Type B pancreatic cell (in vitro differentiated cells): ENCODE measurements around the gene CLDN20. TPM values are rescaled to one million over a fixed set of nuclear protein-coding genes. Genes with fewer than 3 reads are reported as not detected.
"Not testable (repeated sequence)": the region's sequence is repeated elsewhere in the genome, so short reads cannot be mapped to it uniquely, and the experiment has no call there.

ENCODE experiments used
- DNase-seq: peaks from one replicate; pipeline ENCODE4 v3.0.0; 2021; ENCODE audit warnings: mixed read lengths; ENCODE audit not compliant: unreplicated experiment; ENCODE audit errors: extremely low spot score
- H3K27ac Mint-ChIP-seq: 2 replicates; pipeline ENCODE4 v1.8.0; 2021; ENCODE audit warnings: mild to moderate bottlenecking, mixed read lengths
- H3K27me3 Mint-ChIP-seq: 2 replicates; pipeline ENCODE4 v1.8.0; 2021; ENCODE audit warnings: mixed read lengths
- H3K36me3 Mint-ChIP-seq: 2 replicates; pipeline ENCODE4 v1.8.0; 2021; ENCODE audit warnings: mixed read lengths
- H3K4me1 Mint-ChIP-seq: one replicate; pipeline ENCODE4 v1.8.0; 2021; ENCODE audit warnings: mixed read lengths; ENCODE audit not compliant: unreplicated experiment
- H3K4me3 Mint-ChIP-seq: 2 replicates; pipeline ENCODE4 v1.8.0; 2021; ENCODE audit warnings: mild to moderate bottlenecking, mixed read lengths
- H3K9me3 Mint-ChIP-seq: 2 replicates; pipeline ENCODE4 v1.8.0; 2021; ENCODE audit warnings: mixed read lengths
- long read RNA-seq: library from polyadenylated mRNA; unstranded; transcript quantifications from one replicate; pipeline ENCODE4 v2.0.0, GENCODE V29; 2020
- total RNA-seq: library from RNA; stranded (reverse); gene quantifications from 2 replicates; pipeline ENCODE4 v1.2.1, GENCODE V29; 2021; ENCODE audit warnings: low replicate concordance
- TF ChIP-seq, protein P1 (sequence below): fragments of 200-600 bp; sonication (generic); conservative IDR thresholded peaks from 2 replicates; pipeline ENCODE4 v1.5.0; 2021; ENCODE audit warnings: antibody characterized with exemption, mild to moderate bottlenecking

CLDN20 gene
- total RNA-seq: not detected in 2 replicates
- long read RNA-seq, partial matches to known transcripts: 0 of 1 reads
- long read RNA-seq, other reads (novel, unspliced or antisense): 1 of 1 reads

GRCh38 chr6:155263373-155264063, at the start of gene CLDN20:
TSS of gene CLDN20 (plus strand) at chr6:155264013. CDS start at chr6:155275720, 11,707 bp downstream.
- H3K27ac Mint-ChIP-seq: no peak within 1 kb of the TSS
- no peaks in the 10 kb centered on the region for H3K9me3 Mint-ChIP-seq
- H3K36me3 Mint-ChIP-seq: peaks cover 39% of the 10 kb centered on the region
- DNase-seq: no peak
- peaks cover 15% of the 10 kb centered on the region for H3K4me1 Mint-ChIP-seq
- no peak within 1 kb of the TSS for H3K4me3 Mint-ChIP-seq
- TF ChIP-seq, protein P1, sequence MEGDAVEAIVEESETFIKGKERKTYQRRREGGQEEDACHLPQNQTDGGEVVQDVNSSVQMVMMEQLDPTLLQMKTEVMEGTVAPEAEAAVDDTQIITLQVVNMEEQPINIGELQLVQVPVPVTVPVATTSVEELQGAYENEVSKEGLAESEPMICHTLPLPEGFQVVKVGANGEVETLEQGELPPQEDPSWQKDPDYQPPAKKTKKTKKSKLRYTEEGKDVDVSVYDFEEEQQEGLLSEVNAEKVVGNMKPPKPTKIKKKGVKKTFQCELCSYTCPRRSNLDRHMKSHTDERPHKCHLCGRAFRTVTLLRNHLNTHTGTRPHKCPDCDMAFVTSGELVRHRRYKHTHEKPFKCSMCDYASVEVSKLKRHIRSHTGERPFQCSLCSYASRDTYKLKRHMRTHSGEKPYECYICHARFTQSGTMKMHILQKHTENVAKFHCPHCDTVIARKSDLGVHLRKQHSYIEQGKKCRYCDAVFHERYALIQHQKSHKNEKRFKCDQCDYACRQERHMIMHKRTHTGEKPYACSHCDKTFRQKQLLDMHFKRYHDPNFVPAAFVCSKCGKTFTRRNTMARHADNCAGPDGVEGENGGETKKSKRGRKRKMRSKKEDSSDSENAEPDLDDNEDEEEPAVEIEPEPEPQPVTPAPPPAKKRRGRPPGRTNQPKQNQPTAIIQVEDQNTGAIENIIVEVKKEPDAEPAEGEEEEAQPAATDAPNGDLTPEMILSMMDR: no peak
- no peaks in the 10 kb centered on the region for H3K27me3 Mint-ChIP-seq

DNA sequence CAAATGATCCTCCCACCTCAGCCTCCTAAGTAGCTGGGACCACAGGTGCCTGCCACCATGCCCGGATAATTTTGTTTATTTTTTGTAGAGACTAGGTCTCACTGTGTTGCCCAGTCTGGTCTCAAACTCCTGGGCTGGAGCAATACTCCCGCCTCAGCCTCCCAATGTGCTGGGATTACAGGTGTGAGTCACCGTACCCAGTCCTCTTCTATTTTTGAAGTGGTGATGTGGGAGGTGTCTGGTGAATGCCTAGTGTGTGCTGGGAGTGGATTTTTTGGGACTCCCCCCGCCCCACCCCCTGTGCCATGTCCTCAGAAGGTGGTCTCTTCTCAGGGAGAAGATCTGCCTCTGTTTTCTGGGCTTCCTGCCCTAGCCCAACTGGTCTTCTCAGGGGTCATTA, 47.9 kb upstream of the CLDN20 start:
- DNase-seq: no peak
- TF ChIP-seq, protein P1: no peak
- Mint-ChIP-seq H3K9me3 (no peaks in the 10 kb centered on the region), H3K27me3 (peaks cover 6% of the 10 kb centered on the region), H3K27ac (no peak overlapping the region), H3K36me3 (peaks cover 6% of the 10 kb centered on the region), H3K4me1 (peaks cover 8% of the 10 kb centered on the region), H3K4me3 (no peak overlapping the region)

- no peak for DNase-seq
- H3K9me3 Mint-ChIP-seq: no peaks in the 10 kb centered on the region
- peaks cover 6% of the 10 kb centered on the region for H3K36me3 Mint-ChIP-seq
- H3K4me1 Mint-ChIP-seq: peaks cover 8% of the 10 kb centered on the region
- H3K27ac Mint-ChIP-seq: no peak overlapping the region
- TF ChIP-seq, protein P1: no peak
- no peak overlapping the region for H3K4me3 Mint-ChIP-seq
- H3K27me3 Mint-ChIP-seq: peaks cover 6% of the 10 kb centered on the region
Observed at GRCh38 chr6:155216312-155217046, 47.3 kb upstream of the CLDN20 start.

- DNase-seq, H3K9me3 Mint-ChIP-seq, H3K36me3 Mint-ChIP-seq, H3K27ac Mint-ChIP-seq, H3K27me3 Mint-ChIP-seq, H3K4me3 Mint-ChIP-seq, H3K4me1 Mint-ChIP-seq: not testable (repeated sequence)
Observed at GRCh38 chr6:155218711-155219110, 45.1 kb upstream of the CLDN20 start.

- H3K27me3 Mint-ChIP-seq: peaks cover 6% of the 10 kb centered on the region
- no peaks in the 10 kb centered on the region for H3K36me3 Mint-ChIP-seq
- TF ChIP-seq, protein P1: no peak
- no peak overlapping the region for H3K27ac Mint-ChIP-seq
- H3K9me3 Mint-ChIP-seq: no peaks in the 10 kb centered on the region
- H3K4me3 Mint-ChIP-seq: no peak overlapping the region
- H3K4me1 Mint-ChIP-seq: peaks cover 10% of the 10 kb centered on the region
- no peak for DNase-seq
Observed at GRCh38 chr6:155219299-155219698, 44.5 kb upstream of the CLDN20 start.

DNA sequence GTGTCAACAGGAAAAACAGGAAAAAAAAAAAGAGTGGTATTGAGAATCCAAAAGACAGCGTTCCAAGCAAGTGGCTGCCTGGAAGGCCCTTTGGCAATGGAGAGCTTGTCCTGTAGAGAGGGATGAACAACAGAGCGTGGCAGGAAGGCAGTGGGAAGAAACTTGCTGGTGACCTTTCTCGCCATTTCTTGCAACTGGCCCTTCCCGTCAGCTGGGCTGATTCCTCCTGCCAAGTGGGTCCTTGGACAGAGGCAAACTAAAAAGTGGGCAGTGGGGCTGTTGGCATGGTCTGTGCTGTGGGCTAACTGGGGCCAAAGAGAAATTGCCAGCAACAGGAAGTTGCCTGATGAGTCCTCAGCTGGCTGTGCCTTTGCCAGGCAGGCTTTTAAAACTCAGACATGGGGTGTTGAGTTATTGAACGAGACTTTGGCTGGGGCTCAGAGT, 43.9 kb upstream of the CLDN20 start:
- Mint-ChIP-seq H3K27ac (no peak overlapping the region), H3K27me3 (peaks cover 6% of the 10 kb centered on the region), H3K9me3 (no peaks in the 10 kb centered on the region), H3K4me3 (no peak overlapping the region), H3K36me3 (no peaks in the 10 kb centered on the region), H3K4me1 (peaks cover 13% of the 10 kb centered on the region)
- DNase-seq: no peak
- TF ChIP-seq, protein P1: no peak
